RWPE2 (cell line): ENCODE data around the gene UNC5A.

Source experiments
- ATAC-seq: fragments of 200-7000 bp; cut with Tn5 transposase; 3 replicates; pipeline ENCODE4 v1.9.1; 2021; ENCODE audit warnings: low read depth
- DNase-seq: peaks from one replicate; pipeline ENCODE4 v3.0.0-alpha.2; 2020; ENCODE audit warnings: low spot score
- H3K27ac ChIP-seq: fragments of 450-650 bp; 2 replicates; pipeline ENCODE4 v1.5.1; 2017; ENCODE audit warnings: mild to moderate bottlenecking; ENCODE audit not compliant: poor library complexity, severe bottlenecking
- H3K27me3 ChIP-seq: fragments of 250-450 bp; sonication (Bioruptor Pico); 2 replicates; pipeline ENCODE4 v1.5.1; 2021; ENCODE audit warnings: mild to moderate bottlenecking, moderate library complexity; ENCODE audit not compliant: insufficient read depth, poor library complexity, severe bottlenecking
- H3K36me3 ChIP-seq: fragments of 250-450 bp; sonication (Bioruptor Pico); 2 replicates; pipeline ENCODE4 v1.5.1; 2020; ENCODE audit warnings: low read depth, mild to moderate bottlenecking, moderate library complexity
- H3K4me1 ChIP-seq: fragments of 250-450 bp; sonication (Bioruptor Pico); 2 replicates; pipeline ENCODE4 v1.5.1; 2021; ENCODE audit warnings: mild to moderate bottlenecking, moderate library complexity; ENCODE audit not compliant: insufficient read depth, poor library complexity, severe bottlenecking
- H3K4me3 ChIP-seq: fragments of 250-450 bp; sonication (Bioruptor Pico); 2 replicates; pipeline ENCODE4 v1.5.1; 2021; ENCODE audit warnings: mild to moderate bottlenecking, moderate library complexity; ENCODE audit not compliant: severe bottlenecking
- H3K9me3 ChIP-seq: fragments of 250-450 bp; sonication (Bioruptor Pico); 2 replicates; pipeline ENCODE4 v1.5.1; 2021; ENCODE audit warnings: mild to moderate bottlenecking, moderate library complexity; ENCODE audit not compliant: severe bottlenecking
- CTCF ChIP-seq: fragments of 450-650 bp; IDR thresholded peaks from one replicate; pipeline ENCODE4 v1.5.1; 2017; ENCODE audit warnings: mild to moderate bottlenecking, moderate library complexity; ENCODE audit not compliant: poor library complexity, severe bottlenecking

UNC5A gene

GRCh38 chr5:176881021-176881749 lies 70.8 kb downstream of the UNC5A start:
- H3K27me3 ChIP-seq, result peaks cover 6% of the 10 kb centered on the region
- H3K36me3 ChIP-seq, result no peaks in the 10 kb centered on the region

GRCh38 chr5:176881816-176882566 lies 71.6 kb downstream of the UNC5A start:
- no peak overlapping the region for H3K27ac ChIP-seq
- H3K4me1 ChIP-seq, result no peaks in the 10 kb centered on the region
- H3K36me3 ChIP-seq, result no peaks in the 10 kb centered on the region
- ATAC-seq (no peak), DNase-seq (peak; percentile 67)
- no peaks in the 10 kb centered on the region for H3K9me3 ChIP-seq
- H3K4me3 ChIP-seq, result no peak overlapping the region
- TF ChIP-seq CTCF, result no peak
- peaks cover under 1% of the 10 kb centered on the region for H3K27me3 ChIP-seq

More at GRCh38 chr5:176881021-176881749, 70.8 kb downstream of the UNC5A start:
- Histone ChIP-seq H3K4me1 (no peaks in the 10 kb centered on the region), H3K4me3 (no peak overlapping the region), H3K9me3 (no peaks in the 10 kb centered on the region), H3K27ac (no peak overlapping the region)
- DNase-seq, result no peak
- no peak for ATAC-seq
- TF ChIP-seq CTCF, result no peak

GRCh38 chr5:176882567-176882903 lies 72.2 kb downstream of the UNC5A start:
- Histone ChIP-seq H3K27ac (no peak overlapping the region), H3K9me3 (no peaks in the 10 kb centered on the region), H3K27me3 (no peaks in the 10 kb centered on the region), H3K4me1 (no peaks in the 10 kb centered on the region), H3K4me3 (no peak overlapping the region), H3K36me3 (no peaks in the 10 kb centered on the region)
- no peak for TF ChIP-seq CTCF
- ATAC-seq (peak; percentile 35; the same call in 2 of the 3 replicates), DNase-seq (no peak)

GRCh38 chr5:176883700-176884570 lies 73.6 kb downstream of the UNC5A start:
- H3K27ac ChIP-seq, result no peak overlapping the region
- no peaks in the 10 kb centered on the region for H3K27me3 ChIP-seq
- no peak for ATAC-seq
- H3K9me3 ChIP-seq, result no peaks in the 10 kb centered on the region
- no peak for DNase-seq
- H3K4me1 ChIP-seq, result no peaks in the 10 kb centered on the region
- no peak overlapping the region for H3K4me3 ChIP-seq
- no peak for TF ChIP-seq CTCF
- no peaks in the 10 kb centered on the region for H3K36me3 ChIP-seq
